SJCRH30 (cell line): ENCODE data around the gene ATXN7. TPM values are rescaled to one million over a fixed set of nuclear protein-coding genes. Genes with fewer than 3 reads are reported as not detected.

ENCODE experiments used
- DNase-seq, 2 experiments: peaks; one replicate each; pipeline ENCODE4 v3.0.0-alpha.2; 2015 to 2020
- H3K27ac ChIP-seq: fragments of 250-450 bp; sonication (Bioruptor Pico); 2 replicates; pipeline ENCODE4 v1.5.1; 2020; ENCODE audit warnings: mild to moderate bottlenecking, moderate library complexity
- H3K27me3 ChIP-seq: fragments of 250-450 bp; sonication (Bioruptor Pico); 2 replicates; pipeline ENCODE4 v1.5.1; 2020; ENCODE audit warnings: mild to moderate bottlenecking, moderate library complexity
- H3K36me3 ChIP-seq: fragments of 250-450 bp; sonication (Bioruptor Pico); 2 replicates; pipeline ENCODE4 v1.5.1; 2020; ENCODE audit warnings: mild to moderate bottlenecking, moderate library complexity
- H3K4me1 ChIP-seq: fragments of 250-450 bp; sonication (Bioruptor Pico); 2 replicates; pipeline ENCODE4 v1.5.1; 2020; ENCODE audit warnings: mild to moderate bottlenecking, moderate library complexity
- H3K4me3 ChIP-seq: fragments of 250-450 bp; sonication (Bioruptor Pico); 2 replicates; pipeline ENCODE4 v1.5.1; 2020; ENCODE audit warnings: mild to moderate bottlenecking, moderate library complexity
- H3K9me3 ChIP-seq: fragments of 250-450 bp; sonication (Bioruptor Pico); replicated peaks from 2 replicates; pipeline ENCODE4 v1.5.1; 2020; ENCODE audit warnings: mild to moderate bottlenecking, moderate library complexity
- total RNA-seq: library from RNA; depleted of rRNA; stranded (reverse); fragments of >200 nt; shearing (Covaris generic); gene quantifications from 2 replicates; pipeline ENCODE4 v1.2.3, GENCODE V29; 2014

Gene ATXN7
- total RNA-seq, 1 experiment from 2014 or later: 10.4 TPM

- no peaks in the 10 kb centered on the region for H3K36me3 ChIP-seq
- DNase-seq: no peak
- H3K4me3 ChIP-seq: no peak overlapping the region
- H3K4me1 ChIP-seq: no peaks in the 10 kb centered on the region
- H3K27ac ChIP-seq: no peak overlapping the region
- H3K27me3 ChIP-seq: no peaks in the 10 kb centered on the region
- H3K9me3 ChIP-seq: no peaks in the 10 kb centered on the region
Observed at GRCh38 chr3:63998852-63999754, 135.4 kb downstream of the ATXN7 start.

GRCh38 chr3:64000453-64001055 lies 136.9 kb downstream of the ATXN7 start:
- peak in 1 of 2 experiments; percentile 6 for DNase-seq
- no peaks in the 10 kb centered on the region for H3K27me3 ChIP-seq
- H3K27ac ChIP-seq: no peak overlapping the region
- H3K36me3 ChIP-seq: no peaks in the 10 kb centered on the region
- no peaks in the 10 kb centered on the region for H3K4me1 ChIP-seq
- H3K9me3 ChIP-seq: no peaks in the 10 kb centered on the region
- no peak overlapping the region for H3K4me3 ChIP-seq

GRCh38 chr3:64002233-64002632 lies 138.6 kb downstream of the ATXN7 start:
- no peaks in the 10 kb centered on the region for H3K4me1 ChIP-seq
- no peaks in the 10 kb centered on the region; the same call in 1 of the 2 replicates for H3K36me3 ChIP-seq
- H3K27me3 ChIP-seq: no peaks in the 10 kb centered on the region

GRCh38 chr3:64003589-64003988 lies 139.9 kb downstream of the ATXN7 start:
- no peaks in the 10 kb centered on the region for H3K9me3 ChIP-seq
- DNase-seq: no peak
- no peak overlapping the region for H3K4me3 ChIP-seq
- peaks cover 7% of the 10 kb centered on the region for H3K36me3 ChIP-seq
- no peaks in the 10 kb centered on the region for H3K27me3 ChIP-seq
- H3K4me1 ChIP-seq: no peaks in the 10 kb centered on the region
- no peak overlapping the region for H3K27ac ChIP-seq

More at GRCh38 chr3:64002233-64002632, 138.6 kb downstream of the ATXN7 start:
- Histone ChIP-seq H3K4me3 (no peak overlapping the region), H3K9me3 (no peaks in the 10 kb centered on the region), H3K27ac (no peak overlapping the region)
- DNase-seq: no peak

GRCh38 chr3:64008017-64008416 lies 144.3 kb downstream of the ATXN7 start:
- no peaks in the 10 kb centered on the region for H3K9me3 ChIP-seq
- DNase-seq: no peak
- peaks cover 37% of the 10 kb centered on the region for H3K36me3 ChIP-seq
- H3K27me3 ChIP-seq: no peaks in the 10 kb centered on the region
- H3K4me1 ChIP-seq: no peaks in the 10 kb centered on the region
- H3K27ac ChIP-seq: no peak overlapping the region
- H3K4me3 ChIP-seq: no peak overlapping the region

- no peak overlapping the region for H3K27ac ChIP-seq
- H3K36me3 ChIP-seq: peaks cover 40% of the 10 kb centered on the region
- no peak overlapping the region for H3K4me3 ChIP-seq
- no peaks in the 10 kb centered on the region for H3K9me3 ChIP-seq
- H3K27me3 ChIP-seq: no peaks in the 10 kb centered on the region
- no peaks in the 10 kb centered on the region for H3K4me1 ChIP-seq
- DNase-seq: no peak
Observed at GRCh38 chr3:64008487-64009351, 145.1 kb downstream of the ATXN7 start.

- no peaks in the 10 kb centered on the region for H3K9me3 ChIP-seq
- H3K4me1 ChIP-seq: no peaks in the 10 kb centered on the region
- no peak overlapping the region for H3K4me3 ChIP-seq
- no peaks in the 10 kb centered on the region for H3K27me3 ChIP-seq
- H3K36me3 ChIP-seq: peaks cover 40% of the 10 kb centered on the region
- DNase-seq: no peak
- no peak overlapping the region for H3K27ac ChIP-seq
Observed at GRCh38 chr3:64009528-64009927, 145.9 kb downstream of the ATXN7 start.

- Histone ChIP-seq H3K27me3 (no peaks in the 10 kb centered on the region), H3K36me3 (peaks cover 40% of the 10 kb centered on the region), H3K9me3 (no peaks in the 10 kb centered on the region), H3K4me1 (no peaks in the 10 kb centered on the region), H3K27ac (no peak overlapping the region), H3K4me3 (no peak overlapping the region)
- DNase-seq: no peak
Observed at GRCh38 chr3:64010199-64010598, 146.5 kb downstream of the ATXN7 start.

- DNase-seq: no peak
- no peak overlapping the region for H3K27ac ChIP-seq
- peaks cover 44% of the 10 kb centered on the region for H3K36me3 ChIP-seq
Observed at GRCh38 chr3:64011685-64012084, 148.0 kb downstream of the ATXN7 start.

GRCh38 chr3:64016941-64017620 lies 153.4 kb downstream of the ATXN7 start:
- no peaks in the 10 kb centered on the region for H3K9me3 ChIP-seq

More at GRCh38 chr3:64011685-64012084, 148.0 kb downstream of the ATXN7 start:
- Histone ChIP-seq H3K9me3 (no peaks in the 10 kb centered on the region), H3K4me1 (no peaks in the 10 kb centered on the region), H3K27me3 (no peaks in the 10 kb centered on the region), H3K4me3 (no peak overlapping the region)

GRCh38 chr3:64019271-64019670 lies 155.6 kb downstream of the ATXN7 start:
- no peak overlapping the region for H3K4me3 ChIP-seq
- H3K4me1 ChIP-seq: 0 out of 2 replicates have a peak, but pooled peaks cover 3% of the 10 kb centered on the region
- peaks cover 31% of the 10 kb centered on the region for H3K36me3 ChIP-seq
- H3K27ac ChIP-seq: no peak overlapping the region
- H3K9me3 ChIP-seq: no peaks in the 10 kb centered on the region
- no peaks in the 10 kb centered on the region for H3K27me3 ChIP-seq
- no peak for DNase-seq

More at GRCh38 chr3:64016941-64017620, 153.4 kb downstream of the ATXN7 start:
- Histone ChIP-seq H3K27ac (no peak overlapping the region), H3K4me3 (no peak overlapping the region), H3K27me3 (no peaks in the 10 kb centered on the region), H3K4me1 (no peaks in the 10 kb centered on the region), H3K36me3 (peaks cover 42% of the 10 kb centered on the region)
- DNase-seq: no peak

GRCh38 chr3:64019879-64020278 lies 156.2 kb downstream of the ATXN7 start:
- no peaks in the 10 kb centered on the region for H3K9me3 ChIP-seq
- no peak overlapping the region for H3K4me3 ChIP-seq
- no peak for DNase-seq
- 0 out of 2 replicates have a peak, but pooled peaks cover 3% of the 10 kb centered on the region for H3K4me1 ChIP-seq
- H3K27ac ChIP-seq: no peak overlapping the region
- H3K36me3 ChIP-seq: peaks cover 31% of the 10 kb centered on the region
- no peaks in the 10 kb centered on the region for H3K27me3 ChIP-seq

GRCh38 chr3:64021922-64022321 lies 158.3 kb downstream of the ATXN7 start:
- DNase-seq: no peak
- H3K36me3 ChIP-seq: peaks cover 26% of the 10 kb centered on the region
- no peaks in the 10 kb centered on the region for H3K27me3 ChIP-seq
- H3K4me1 ChIP-seq: 0 out of 2 replicates have a peak, but pooled peaks cover 3% of the 10 kb centered on the region
- H3K9me3 ChIP-seq: no peaks in the 10 kb centered on the region
- H3K27ac ChIP-seq: no peak overlapping the region
- peak overlapping the region; percentile 82 for H3K4me3 ChIP-seq
